Measurements from ENCODE around the gene CARNS1.

GRCh38 chr11:67412495-67413179 is 2.8 kb upstream of the CARNS1 start:
- TF ChIP-seq EZH2 (IDR thresholded peaks at IDR 0.05; ENCODE audit: insufficient read depth, poor library complexity, severe bottlenecking) (no peak), EZH2phosphoT487 (IDR thresholded peaks at IDR 0.05; ENCODE audit: insufficient read depth, low read depth) (no peak)
